ENCODE data around the gene CHRNA4.
A peak's percentile ranks its signal among the peaks of the same experiment; 100 is the strongest.
"Not testable (repeated sequence)": the region's sequence is repeated elsewhere in the genome, so short reads cannot be mapped to it uniquely, and the experiment has no call there.

CHRNA4 gene

GRCh38 chr20:63384336-63384735, 23.2 kb upstream of the CHRNA4 start:
- H3K36me3 ChIP-seq (ENCODE audit: control insufficient read depth, insufficient read depth, low read length) = no peaks in the 10 kb centered on the region
- 88% methylated on average over 15 to 18 of the region's 18 CpGs for WGBS, 2 experiments (ENCODE audit: insufficient coverage in 2 of 2)
- H3K27ac ChIP-seq (ENCODE audit: low read depth, low read length, severe bottlenecking) = no peak overlapping the region
- peaks cover 32% of the 10 kb centered on the region for H3K9me3 ChIP-seq (ENCODE audit: control insufficient read depth, low read length)
- H3K4me3 ChIP-seq (ENCODE audit: extremely low read depth, insufficient read depth, low read length, poor library complexity, severe bottlenecking) = no peak overlapping the region
- no peaks in the 10 kb centered on the region for H3K4me1 ChIP-seq (ENCODE audit: control insufficient read depth, insufficient read depth, low read length, poor library complexity, severe bottlenecking)

- WGBS, 2 experiments (ENCODE audit: insufficient coverage in 2 of 2) = 71 to 72% methylated on average over 8 to 9 of the region's 11 CpGs
Measured at GRCh38 chr20:63383556-63383955, 22.4 kb upstream of the CHRNA4 start.

GRCh38 chr20:63382551-63383300, 21.6 kb upstream of the CHRNA4 start:
- no peak overlapping the region for H3K27ac ChIP-seq (ENCODE audit: low read depth, low read length, severe bottlenecking)
- peaks cover 29% of the 10 kb centered on the region for H3K9me3 ChIP-seq (ENCODE audit: control insufficient read depth, low read length)
- H3K4me3 ChIP-seq (ENCODE audit: extremely low read depth, insufficient read depth, low read length, poor library complexity, severe bottlenecking) = no peak overlapping the region
- no peaks in the 10 kb centered on the region for H3K36me3 ChIP-seq (ENCODE audit: control insufficient read depth, insufficient read depth, low read length)
- 79 to 90% methylated on average over 15 to 16 of the region's 17 CpGs for WGBS, 2 experiments (ENCODE audit: insufficient coverage in 2 of 2)
- H3K4me1 ChIP-seq (ENCODE audit: control insufficient read depth, insufficient read depth, low read length, poor library complexity, severe bottlenecking) = peaks cover 3% of the 10 kb centered on the region

More at GRCh38 chr20:63383556-63383955, 22.4 kb upstream of the CHRNA4 start:
- H3K4me3 ChIP-seq (ENCODE audit: extremely low read depth, insufficient read depth, low read length, poor library complexity, severe bottlenecking) = no peak overlapping the region
- peaks cover 32% of the 10 kb centered on the region for H3K9me3 ChIP-seq (ENCODE audit: control insufficient read depth, low read length)
- no peaks in the 10 kb centered on the region for H3K36me3 ChIP-seq (ENCODE audit: control insufficient read depth, insufficient read depth, low read length)
- no peak overlapping the region for H3K27ac ChIP-seq (ENCODE audit: low read depth, low read length, severe bottlenecking)
- no peaks in the 10 kb centered on the region for H3K4me1 ChIP-seq (ENCODE audit: control insufficient read depth, insufficient read depth, low read length, poor library complexity, severe bottlenecking)

- 18 to 27% methylated on average over 20 to 21 of the region's 22 CpGs for WGBS, 2 experiments (ENCODE audit: insufficient coverage in 2 of 2)
- peaks cover 8% of the 10 kb centered on the region for H3K4me1 ChIP-seq (ENCODE audit: control insufficient read depth, insufficient read depth, low read length, poor library complexity, severe bottlenecking)
- peaks cover 20% of the 10 kb centered on the region for H3K9me3 ChIP-seq (ENCODE audit: control insufficient read depth, low read length)
Measured at GRCh38 chr20:63381781-63382431, 20.8 kb upstream of the CHRNA4 start.

GRCh38 chr20:63380346-63380870, 19.3 kb upstream of the CHRNA4 start:
- Histone ChIP-seq H3K4me1 (ENCODE audit: control insufficient read depth, insufficient read depth, low read length, poor library complexity, severe bottlenecking) (peaks cover 8% of the 10 kb centered on the region), H3K4me3 (ENCODE audit: extremely low read depth, insufficient read depth, low read length, poor library complexity, severe bottlenecking) (no peak overlapping the region), H3K36me3 (ENCODE audit: control insufficient read depth, insufficient read depth, low read length) (no peaks in the 10 kb centered on the region), H3K27ac (ENCODE audit: low read depth, low read length, severe bottlenecking) (no peak overlapping the region), H3K9me3 (ENCODE audit: control insufficient read depth, low read length) (peaks cover 5% of the 10 kb centered on the region)
- WGBS, 2 experiments (ENCODE audit: insufficient coverage in 2 of 2) = 93 to 95% methylated on average over 17 to 20 of the region's 21 CpGs

More at GRCh38 chr20:63381781-63382431, 20.8 kb upstream of the CHRNA4 start:
- H3K36me3 ChIP-seq (ENCODE audit: control insufficient read depth, insufficient read depth, low read length) = no peaks in the 10 kb centered on the region
- no peak overlapping the region for H3K27ac ChIP-seq (ENCODE audit: low read depth, low read length, severe bottlenecking)
- no peak overlapping the region for H3K4me3 ChIP-seq (ENCODE audit: extremely low read depth, insufficient read depth, low read length, poor library complexity, severe bottlenecking)

- H3K9me3 ChIP-seq (ENCODE audit: control insufficient read depth, low read length); H3K4me1 ChIP-seq (ENCODE audit: control insufficient read depth, insufficient read depth, low read length, poor library complexity, severe bottlenecking); H3K27ac ChIP-seq (ENCODE audit: low read depth, low read length, severe bottlenecking); H3K36me3 ChIP-seq (ENCODE audit: control insufficient read depth, insufficient read depth, low read length); H3K4me3 ChIP-seq (ENCODE audit: extremely low read depth, insufficient read depth, low read length, poor library complexity, severe bottlenecking): not testable (repeated sequence)
- WGBS, 2 experiments (ENCODE audit: insufficient coverage in 2 of 2) = 81 to 97% methylated on average over 5 to 6 of the region's 9 CpGs
Measured at GRCh38 chr20:63379872-63380271, 18.7 kb upstream of the CHRNA4 start.

GRCh38 chr20:63379296-63379695, 18.1 kb upstream of the CHRNA4 start:
- WGBS, 2 experiments (ENCODE audit: insufficient coverage in 2 of 2) = 87 to 92% methylated on average over 8 to 9 of the region's 11 CpGs
- Histone ChIP-seq H3K9me3 (ENCODE audit: control insufficient read depth, low read length) (no peaks in the 10 kb centered on the region), H3K27ac (ENCODE audit: low read depth, low read length, severe bottlenecking) (no peak overlapping the region), H3K36me3 (ENCODE audit: control insufficient read depth, insufficient read depth, low read length) (no peaks in the 10 kb centered on the region), H3K4me3 (ENCODE audit: extremely low read depth, insufficient read depth, low read length, poor library complexity, severe bottlenecking) (no peak overlapping the region), H3K4me1 (ENCODE audit: control insufficient read depth, insufficient read depth, low read length, poor library complexity, severe bottlenecking) (peaks cover 8% of the 10 kb centered on the region)

GRCh38 chr20:63378626-63379025, 17.5 kb upstream of the CHRNA4 start:
- Histone ChIP-seq H3K4me3 (ENCODE audit: extremely low read depth, insufficient read depth, low read length, poor library complexity, severe bottlenecking) (no peak overlapping the region), H3K36me3 (ENCODE audit: control insufficient read depth, insufficient read depth, low read length) (no peaks in the 10 kb centered on the region), H3K27ac (ENCODE audit: low read depth, low read length, severe bottlenecking) (no peak overlapping the region), H3K4me1 (ENCODE audit: control insufficient read depth, insufficient read depth, low read length, poor library complexity, severe bottlenecking) (peaks cover 8% of the 10 kb centered on the region), H3K9me3 (ENCODE audit: control insufficient read depth, low read length) (no peaks in the 10 kb centered on the region)
- WGBS, 2 experiments (ENCODE audit: insufficient coverage in 2 of 2) = 79% methylated on average over 8 of the region's 12 CpGs

GRCh38 chr20:63377951-63378381, 16.8 kb upstream of the CHRNA4 start:
- Histone ChIP-seq H3K4me3 (ENCODE audit: extremely low read depth, insufficient read depth, low read length, poor library complexity, severe bottlenecking) (no peak overlapping the region), H3K4me1 (ENCODE audit: control insufficient read depth, insufficient read depth, low read length, poor library complexity, severe bottlenecking) (peaks cover 8% of the 10 kb centered on the region)
- 32 to 56% methylated on average over 13 to 14 of the region's 15 CpGs for WGBS, 2 experiments (ENCODE audit: insufficient coverage in 2 of 2)

GRCh38 chr20:63377256-63377941, 16.2 kb upstream of the CHRNA4 start:
- Histone ChIP-seq H3K36me3 (ENCODE audit: control insufficient read depth, insufficient read depth, low read length) (no peaks in the 10 kb centered on the region), H3K9me3 (ENCODE audit: control insufficient read depth, low read length) (no peaks in the 10 kb centered on the region), H3K27ac (ENCODE audit: low read depth, low read length, severe bottlenecking) (peak overlapping the region; percentile 29), H3K4me3 (ENCODE audit: extremely low read depth, insufficient read depth, low read length, poor library complexity, severe bottlenecking) (no peak overlapping the region), H3K4me1 (ENCODE audit: control insufficient read depth, insufficient read depth, low read length, poor library complexity, severe bottlenecking) (peaks cover 8% of the 10 kb centered on the region)
- WGBS, 2 experiments (ENCODE audit: insufficient coverage in 2 of 2) = 22 to 24% methylated on average over 29 of the region's 32 CpGs

More at GRCh38 chr20:63377951-63378381, 16.8 kb upstream of the CHRNA4 start:
- H3K27ac ChIP-seq (ENCODE audit: low read depth, low read length, severe bottlenecking) = peak overlapping the region; percentile 29
- H3K9me3 ChIP-seq (ENCODE audit: control insufficient read depth, low read length) = no peaks in the 10 kb centered on the region
- H3K36me3 ChIP-seq (ENCODE audit: control insufficient read depth, insufficient read depth, low read length) = no peaks in the 10 kb centered on the region

Measured in mesodermal cell (in vitro differentiated cells).